Cardiac muscle cell (in vitro differentiated cells and primary cell): ENCODE measurements around the gene CD248. TPM values are rescaled to one million over a fixed set of nuclear protein-coding genes. Genes with fewer than 3 reads are reported as not detected.

Experiments
- DNase-seq, 2 donors: peaks; one replicate each; pipeline versions ENCODE4 v3.0.0 to v3.0.0-alpha.2; 2010 to 2017; ENCODE audit warnings: low read depth in 1 of 2, low spot score in 1 of 2
- H3K27ac ChIP-seq: fragments of 200-600 bp; sonication (generic); 2 replicates; pipeline ENCODE4 v1.5.1; 2016
- H3K27me3 ChIP-seq: fragments of 200-600 bp; sonication (generic); 2 replicates; pipeline ENCODE4 v1.6.0; 2016; ENCODE audit warnings: control low read depth
- H3K36me3 ChIP-seq: fragments of 200-600 bp; sonication (generic); 2 replicates; pipeline ENCODE4 v1.5.1; 2016; ENCODE audit warnings: control low read depth
- H3K4me1 ChIP-seq: fragments of 200-600 bp; sonication (generic); 2 replicates; pipeline ENCODE4 v1.8.1; 2017; ENCODE audit warnings: low read depth, mild to moderate bottlenecking, mixed run types
- H3K4me3 ChIP-seq: fragments of 200-600 bp; sonication (generic); 2 replicates; pipeline ENCODE4 v1.5.1; 2016; ENCODE audit warnings: mild to moderate bottlenecking
- H3K9me3 ChIP-seq: fragments of 200-600 bp; sonication (generic); 2 replicates; pipeline ENCODE4 v1.5.1; 2017; ENCODE audit warnings: low read depth, mild to moderate bottlenecking, control low read depth
- polyA plus RNA-seq: library from polyadenylated mRNA; unstranded; fragments of >200 nt; fragmentation: Nextera tagmentation; extraction: Ambion mirVana; gene quantifications from 2 replicates; pipeline ENCODE4 v1.2.1, GENCODE V29; 2016
- total RNA-seq: library from RNA; depleted of rRNA; stranded (reverse); fragments of >200 nt; gene quantifications from 2 replicates; pipeline ENCODE4 v1.2.3, GENCODE V29; 2016
- TF ChIP-seq, protein P1 (sequence below): IDR thresholded peaks from 2 replicates; pipeline ENCODE4 v1.5.1; 2012; ENCODE audit warnings: low read depth, mild to moderate bottlenecking, low read length

Gene CD248, protein sequence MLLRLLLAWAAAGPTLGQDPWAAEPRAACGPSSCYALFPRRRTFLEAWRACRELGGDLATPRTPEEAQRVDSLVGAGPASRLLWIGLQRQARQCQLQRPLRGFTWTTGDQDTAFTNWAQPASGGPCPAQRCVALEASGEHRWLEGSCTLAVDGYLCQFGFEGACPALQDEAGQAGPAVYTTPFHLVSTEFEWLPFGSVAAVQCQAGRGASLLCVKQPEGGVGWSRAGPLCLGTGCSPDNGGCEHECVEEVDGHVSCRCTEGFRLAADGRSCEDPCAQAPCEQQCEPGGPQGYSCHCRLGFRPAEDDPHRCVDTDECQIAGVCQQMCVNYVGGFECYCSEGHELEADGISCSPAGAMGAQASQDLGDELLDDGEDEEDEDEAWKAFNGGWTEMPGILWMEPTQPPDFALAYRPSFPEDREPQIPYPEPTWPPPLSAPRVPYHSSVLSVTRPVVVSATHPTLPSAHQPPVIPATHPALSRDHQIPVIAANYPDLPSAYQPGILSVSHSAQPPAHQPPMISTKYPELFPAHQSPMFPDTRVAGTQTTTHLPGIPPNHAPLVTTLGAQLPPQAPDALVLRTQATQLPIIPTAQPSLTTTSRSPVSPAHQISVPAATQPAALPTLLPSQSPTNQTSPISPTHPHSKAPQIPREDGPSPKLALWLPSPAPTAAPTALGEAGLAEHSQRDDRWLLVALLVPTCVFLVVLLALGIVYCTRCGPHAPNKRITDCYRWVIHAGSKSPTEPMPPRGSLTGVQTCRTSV
- total RNA-seq, result 7.9 and 11.4 TPM in 2 replicates
- polyA plus RNA-seq, result 20.2 and 31.2 TPM in 2 replicates

GRCh38 chr11:66316849-66317251 is at the start of gene CD248:
TSS of gene CD248 (minus strand) at chr11:66317044. CDS start at chr11:66317027, 17 bp downstream.
- Histone ChIP-seq H3K9me3 (no peaks in the 10 kb centered on the region), H3K4me3 (no peak within 1 kb of the TSS), H3K4me1 (peaks cover 24% of the 10 kb centered on the region), H3K27ac (peak within 1 kb of the TSS; percentile 77), H3K36me3 (no peaks in the 10 kb centered on the region), H3K27me3 (no peaks in the 10 kb centered on the region)
- peak; percentile 89 to 94 for DNase-seq
- TF ChIP-seq, protein P1, sequence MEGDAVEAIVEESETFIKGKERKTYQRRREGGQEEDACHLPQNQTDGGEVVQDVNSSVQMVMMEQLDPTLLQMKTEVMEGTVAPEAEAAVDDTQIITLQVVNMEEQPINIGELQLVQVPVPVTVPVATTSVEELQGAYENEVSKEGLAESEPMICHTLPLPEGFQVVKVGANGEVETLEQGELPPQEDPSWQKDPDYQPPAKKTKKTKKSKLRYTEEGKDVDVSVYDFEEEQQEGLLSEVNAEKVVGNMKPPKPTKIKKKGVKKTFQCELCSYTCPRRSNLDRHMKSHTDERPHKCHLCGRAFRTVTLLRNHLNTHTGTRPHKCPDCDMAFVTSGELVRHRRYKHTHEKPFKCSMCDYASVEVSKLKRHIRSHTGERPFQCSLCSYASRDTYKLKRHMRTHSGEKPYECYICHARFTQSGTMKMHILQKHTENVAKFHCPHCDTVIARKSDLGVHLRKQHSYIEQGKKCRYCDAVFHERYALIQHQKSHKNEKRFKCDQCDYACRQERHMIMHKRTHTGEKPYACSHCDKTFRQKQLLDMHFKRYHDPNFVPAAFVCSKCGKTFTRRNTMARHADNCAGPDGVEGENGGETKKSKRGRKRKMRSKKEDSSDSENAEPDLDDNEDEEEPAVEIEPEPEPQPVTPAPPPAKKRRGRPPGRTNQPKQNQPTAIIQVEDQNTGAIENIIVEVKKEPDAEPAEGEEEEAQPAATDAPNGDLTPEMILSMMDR, result no peak

GRCh38 chr11:66365711-66366619 is 49.1 kb upstream of the CD248 start:
- no peak for DNase-seq
- Histone ChIP-seq H3K4me1 (peaks cover 7% of the 10 kb centered on the region), H3K36me3 (peaks cover 9% of the 10 kb centered on the region), H3K27ac (peak overlapping the region; percentile 22), H3K9me3 (no peaks in the 10 kb centered on the region), H3K4me3 (no peak overlapping the region), H3K27me3 (no peaks in the 10 kb centered on the region)
- TF ChIP-seq, protein P1, result no peak

GRCh38 chr11:66365166-66365565 is 48.3 kb upstream of the CD248 start:
- peaks cover 9% of the 10 kb centered on the region for H3K36me3 ChIP-seq
- peak overlapping the region; percentile 22 for H3K27ac ChIP-seq
- TF ChIP-seq, protein P1, result no peak
- H3K4me3 ChIP-seq, result no peak overlapping the region
- no peak for DNase-seq
- H3K27me3 ChIP-seq, result no peaks in the 10 kb centered on the region
- H3K4me1 ChIP-seq, result peaks cover 5% of the 10 kb centered on the region
- H3K9me3 ChIP-seq, result no peaks in the 10 kb centered on the region

DNA sequence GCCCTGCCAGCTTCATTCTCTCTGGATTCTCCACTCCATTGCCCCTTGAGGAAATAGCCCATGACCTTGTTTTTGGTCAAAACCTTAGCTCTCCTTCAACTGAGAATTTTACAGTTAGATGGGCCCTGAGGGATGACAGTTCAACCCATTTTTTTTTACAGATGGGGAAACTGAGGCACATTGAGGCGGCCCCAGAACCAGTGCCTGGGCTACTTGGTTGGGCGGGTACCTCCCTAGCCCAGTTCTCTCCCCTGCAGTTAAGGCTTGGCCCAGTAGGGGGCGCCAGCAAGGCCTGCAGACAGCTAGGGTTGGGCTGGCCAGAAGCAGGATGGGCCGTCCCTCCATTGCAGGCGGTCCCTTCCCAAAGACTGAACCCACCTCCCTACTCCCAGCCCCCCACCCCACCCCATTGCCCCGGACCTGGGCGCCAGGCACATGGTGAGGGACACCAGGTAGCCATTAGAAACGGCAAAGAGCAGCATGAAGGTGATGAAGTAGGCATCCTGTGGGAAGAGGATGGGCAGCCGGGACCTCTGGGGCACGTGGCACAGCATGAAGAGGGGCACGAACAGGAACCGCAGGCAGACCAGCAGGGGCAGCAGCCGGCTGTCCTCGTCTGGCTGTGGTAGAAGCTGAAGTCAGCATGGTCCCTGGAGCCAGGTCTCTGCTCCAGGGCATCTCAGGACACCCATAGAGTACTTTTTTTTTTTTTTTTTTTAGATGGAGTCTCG is 47.1 kb upstream of the CD248 start:
- Histone ChIP-seq H3K4me1 (no peaks in the 10 kb centered on the region), H3K9me3 (no peaks in the 10 kb centered on the region), H3K4me3 (no peak overlapping the region), H3K27me3 (no peaks in the 10 kb centered on the region), H3K27ac (no peak overlapping the region), H3K36me3 (peaks cover 8% of the 10 kb centered on the region)
- peak in 1 of 2 donors; percentile 27 for DNase-seq
- TF ChIP-seq, protein P1, result peak; percentile 69
